HCT116 (cell line): Measurements from ENCODE around the gene TCP10L.
A peak's percentile ranks its signal among the peaks of the same experiment; 100 is the strongest.

ENCODE experiments used
- ELF1 ChIP-seq: IDR thresholded peaks from 2 replicates; pipeline ENCODE4 v1.6.1; 2012; ENCODE audit warnings: low read depth, borderline replicate concordance
- EZH2phosphoT487 ChIP-seq: fragments of 200-600 bp; IDR thresholded peaks from 2 replicates; pipeline ENCODE4 v1.6.1; 2018; ENCODE audit warnings: antibody characterized with exemption, borderline replicate concordance
- POLR2A ChIP-seq: IDR thresholded peaks from 2 replicates; pipeline ENCODE4 v1.7.0; 2011; ENCODE audit warnings: borderline replicate concordance; ENCODE audit not compliant: insufficient read depth, insufficient read length; ENCODE audit errors: extremely low read depth
- RAD21 ChIP-seq: IDR thresholded peaks from 2 replicates; pipeline ENCODE4 v1.6.1; 2012; ENCODE audit warnings: low read depth, mild to moderate bottlenecking
- TCF7L2 ChIP-seq: IDR thresholded peaks from 2 replicates; pipeline ENCODE4 v1.7.0; 2011; ENCODE audit warnings: borderline replicate concordance, inconsistent platforms; ENCODE audit not compliant: insufficient read depth, insufficient read length; ENCODE audit errors: extremely low read depth
- TF ChIP-seq, protein P1 (sequence below): IDR thresholded peaks from 2 replicates; pipeline ENCODE4 v1.6.1; 2012; ENCODE audit warnings: low read depth
- TF ChIP-seq, protein P2 (sequence below): IDR thresholded peaks from 2 replicates; pipeline ENCODE4 v1.6.1; 2012
- TF ChIP-seq, protein P3 (sequence below), 3 experiments: fragments of 200-600 bp in 1 of 3; sonication (generic) in 1 of 3; IDR thresholded peaks in 2 of 3; conservative IDR thresholded peaks in 1 of 3; 2 replicates each; pipeline ENCODE4 v1.5.1; 2012 to 2017; ENCODE audit warnings: low read depth in 2 of 3, low read length in 2 of 3, antibody characterized with exemption in 1 of 3, borderline replicate concordance in 1 of 3, control low read depth in 1 of 3, mild to moderate bottlenecking in 1 of 3, mixed read lengths in 1 of 3, mixed run types in 1 of 3, moderate library complexity in 1 of 3; ENCODE audit not compliant: insufficient read depth in 1 of 3
- TF ChIP-seq, protein P4 (sequence below): IDR thresholded peaks from 2 replicates; pipeline ENCODE4 v1.6.1; 2012

DNA sequence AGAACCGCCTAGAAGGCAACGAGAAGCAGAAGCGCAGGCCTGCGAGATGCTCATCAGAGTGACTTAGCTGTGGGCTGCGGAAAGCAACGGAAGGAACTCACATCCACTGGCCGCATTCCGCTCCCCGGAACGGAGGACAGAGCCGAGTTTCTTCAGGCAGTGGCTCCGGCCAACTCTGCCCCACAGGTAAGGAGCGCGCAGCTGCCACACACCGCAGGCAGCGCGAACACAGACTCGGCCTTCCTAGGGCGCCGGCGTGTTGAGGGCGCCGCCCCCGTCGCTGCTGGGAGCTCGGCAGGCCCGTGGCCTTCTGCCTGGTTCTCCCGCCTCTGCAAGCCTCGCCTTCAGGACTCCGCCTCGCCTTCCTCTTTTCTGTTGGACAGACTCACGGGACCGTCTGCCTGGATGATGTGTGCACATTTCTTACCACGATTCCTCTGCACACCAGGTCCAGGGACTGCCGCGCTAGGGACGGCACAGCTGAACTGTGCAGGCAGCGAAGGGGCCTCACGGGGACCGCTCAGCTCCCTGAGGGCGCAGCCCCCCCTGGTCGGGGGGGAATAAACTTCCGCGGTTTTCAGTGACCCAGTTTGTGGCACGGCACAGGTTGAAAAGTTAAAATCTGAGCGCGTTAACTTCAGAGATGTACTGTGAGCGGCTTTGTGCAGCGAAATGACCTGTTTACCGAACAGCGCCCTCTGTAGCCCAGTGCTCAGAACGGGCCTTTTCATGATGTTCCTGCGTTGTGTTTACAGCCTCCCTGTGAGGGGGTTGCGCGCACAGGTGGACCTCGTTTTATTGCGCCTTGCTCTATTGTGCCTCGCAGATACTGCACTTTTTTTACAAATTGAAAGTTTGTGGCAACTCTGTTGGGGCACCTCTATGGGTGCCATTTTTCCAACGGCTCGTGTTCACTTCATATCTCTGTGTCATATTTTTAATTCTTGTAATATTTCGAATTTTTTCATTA is 15.8 kb downstream of the TCP10L start:
- no peak for TF ChIP-seq EZH2phosphoT487
- TF ChIP-seq, protein P1, sequence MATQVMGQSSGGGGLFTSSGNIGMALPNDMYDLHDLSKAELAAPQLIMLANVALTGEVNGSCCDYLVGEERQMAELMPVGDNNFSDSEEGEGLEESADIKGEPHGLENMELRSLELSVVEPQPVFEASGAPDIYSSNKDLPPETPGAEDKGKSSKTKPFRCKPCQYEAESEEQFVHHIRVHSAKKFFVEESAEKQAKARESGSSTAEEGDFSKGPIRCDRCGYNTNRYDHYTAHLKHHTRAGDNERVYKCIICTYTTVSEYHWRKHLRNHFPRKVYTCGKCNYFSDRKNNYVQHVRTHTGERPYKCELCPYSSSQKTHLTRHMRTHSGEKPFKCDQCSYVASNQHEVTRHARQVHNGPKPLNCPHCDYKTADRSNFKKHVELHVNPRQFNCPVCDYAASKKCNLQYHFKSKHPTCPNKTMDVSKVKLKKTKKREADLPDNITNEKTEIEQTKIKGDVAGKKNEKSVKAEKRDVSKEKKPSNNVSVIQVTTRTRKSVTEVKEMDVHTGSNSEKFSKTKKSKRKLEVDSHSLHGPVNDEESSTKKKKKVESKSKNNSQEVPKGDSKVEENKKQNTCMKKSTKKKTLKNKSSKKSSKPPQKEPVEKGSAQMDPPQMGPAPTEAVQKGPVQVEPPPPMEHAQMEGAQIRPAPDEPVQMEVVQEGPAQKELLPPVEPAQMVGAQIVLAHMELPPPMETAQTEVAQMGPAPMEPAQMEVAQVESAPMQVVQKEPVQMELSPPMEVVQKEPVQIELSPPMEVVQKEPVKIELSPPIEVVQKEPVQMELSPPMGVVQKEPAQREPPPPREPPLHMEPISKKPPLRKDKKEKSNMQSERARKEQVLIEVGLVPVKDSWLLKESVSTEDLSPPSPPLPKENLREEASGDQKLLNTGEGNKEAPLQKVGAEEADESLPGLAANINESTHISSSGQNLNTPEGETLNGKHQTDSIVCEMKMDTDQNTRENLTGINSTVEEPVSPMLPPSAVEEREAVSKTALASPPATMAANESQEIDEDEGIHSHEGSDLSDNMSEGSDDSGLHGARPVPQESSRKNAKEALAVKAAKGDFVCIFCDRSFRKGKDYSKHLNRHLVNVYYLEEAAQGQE = no peak
- TF ChIP-seq, protein P2, sequence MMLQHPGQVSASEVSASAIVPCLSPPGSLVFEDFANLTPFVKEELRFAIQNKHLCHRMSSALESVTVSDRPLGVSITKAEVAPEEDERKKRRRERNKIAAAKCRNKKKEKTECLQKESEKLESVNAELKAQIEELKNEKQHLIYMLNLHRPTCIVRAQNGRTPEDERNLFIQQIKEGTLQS = no peak
- peak; percentile 70 for TF ChIP-seq RAD21
- peak; percentile 46 for TF ChIP-seq POLR2A
- TF ChIP-seq, protein P3, sequence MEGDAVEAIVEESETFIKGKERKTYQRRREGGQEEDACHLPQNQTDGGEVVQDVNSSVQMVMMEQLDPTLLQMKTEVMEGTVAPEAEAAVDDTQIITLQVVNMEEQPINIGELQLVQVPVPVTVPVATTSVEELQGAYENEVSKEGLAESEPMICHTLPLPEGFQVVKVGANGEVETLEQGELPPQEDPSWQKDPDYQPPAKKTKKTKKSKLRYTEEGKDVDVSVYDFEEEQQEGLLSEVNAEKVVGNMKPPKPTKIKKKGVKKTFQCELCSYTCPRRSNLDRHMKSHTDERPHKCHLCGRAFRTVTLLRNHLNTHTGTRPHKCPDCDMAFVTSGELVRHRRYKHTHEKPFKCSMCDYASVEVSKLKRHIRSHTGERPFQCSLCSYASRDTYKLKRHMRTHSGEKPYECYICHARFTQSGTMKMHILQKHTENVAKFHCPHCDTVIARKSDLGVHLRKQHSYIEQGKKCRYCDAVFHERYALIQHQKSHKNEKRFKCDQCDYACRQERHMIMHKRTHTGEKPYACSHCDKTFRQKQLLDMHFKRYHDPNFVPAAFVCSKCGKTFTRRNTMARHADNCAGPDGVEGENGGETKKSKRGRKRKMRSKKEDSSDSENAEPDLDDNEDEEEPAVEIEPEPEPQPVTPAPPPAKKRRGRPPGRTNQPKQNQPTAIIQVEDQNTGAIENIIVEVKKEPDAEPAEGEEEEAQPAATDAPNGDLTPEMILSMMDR (IDR thresholded peaks at IDR 0.05 in 2 of 3, conservative IDR thresholded peaks at IDR 0.05 in 1 of 3; ENCODE audit: borderline replicate concordance in 1 of 3, insufficient read depth in 1 of 3, low read depth in 2 of 3, low read length in 2 of 3) = peak; percentile 67 to 85 (median 85)
- TF ChIP-seq, protein P4, sequence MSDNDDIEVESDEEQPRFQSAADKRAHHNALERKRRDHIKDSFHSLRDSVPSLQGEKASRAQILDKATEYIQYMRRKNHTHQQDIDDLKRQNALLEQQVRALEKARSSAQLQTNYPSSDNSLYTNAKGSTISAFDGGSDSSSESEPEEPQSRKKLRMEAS = peak; percentile 45
- TF ChIP-seq ELF1 = no peak
- no peak for TF ChIP-seq TCF7L2
